Testis (tissue), 3 donors: ENCODE results near the gene ZNF503. TPM values are rescaled to one million over a fixed set of nuclear protein-coding genes. Genes with fewer than 3 reads are reported as not detected.

ENCODE experiments used
- DNase-seq: peaks from one replicate; pipeline ENCODE4 v3.0.0-alpha.2; 2019
- H3K27ac ChIP-seq, 2 donors: fragments of 200-600 bp; sonication (generic); one replicate each; pipeline ENCODE4 v1.5.1; 2019
- H3K27me3 ChIP-seq: fragments of 200-600 bp; sonication (generic); one replicate; pipeline ENCODE4 v1.5.1; 2019
- H3K36me3 ChIP-seq: fragments of 200-600 bp; sonication (generic); one replicate; pipeline ENCODE4 v1.5.1; 2017; ENCODE audit warnings: low read depth; ENCODE audit errors: missing control alignments
- H3K4me1 ChIP-seq: fragments of 200-600 bp; sonication (generic); one replicate; pipeline ENCODE4 v1.5.1; 2019
- H3K4me3 ChIP-seq, 2 donors: fragments of 200-600 bp; sonication (generic); one replicate each; pipeline ENCODE4 v1.5.1; 2017 to 2019
- H3K9me3 ChIP-seq: fragments of 200-600 bp; sonication (generic); one replicate; pipeline ENCODE4 v1.5.1; 2017
- CTCF ChIP-seq, 3 experiments: fragments of 450-650 bp in 2 of 3; fragments of 200-600 bp in 1 of 3; sonication (generic) in 1 of 3; IDR thresholded peaks; one replicate each; pipeline ENCODE4 v1.5.1; 2016 to 2019; ENCODE audit warnings: antibody characterized with exemption in 3 of 3, mild to moderate bottlenecking in 2 of 3, moderate library complexity in 1 of 3
- POLR2A ChIP-seq: fragments of 450-650 bp; IDR thresholded peaks from one replicate; pipeline ENCODE4 v1.6.1; 2017; ENCODE audit warnings: antibody characterized with exemption, mild to moderate bottlenecking, moderate library complexity
- WGBS, 2 donors: methylation state at CpG; one replicate each; pipeline ENCODE4 v1.1.5; 2018; 5-methylcytosine and 5-hydroxymethylcytosine counted together
- intact Hi-C: fragments of 100-400 bp; cut with DNase I; formaldehyde crosslinking; loops from one replicate; pipeline ENCODE4 v1.15.1; 2023; ENCODE audit warnings: low total_unique reads
- polyA plus RNA-seq: library from polyadenylated mRNA; stranded (reverse); fragments of 350-450 nt; fragmentation: Illumina TruSeq; extraction: RNeasy Lipid Tissue Mini Kit (QIAGEN cat#74804); gene quantifications from one replicate; pipeline ENCODE4 v1.2.3, GENCODE V29; 2014; ENCODE audit warnings: low read depth, low replicate concordance; ENCODE audit not compliant: insufficient read depth
- total RNA-seq, 2 donors: library from RNA; depleted of rRNA; stranded (reverse); fragments of >200 nt; gene quantifications; one replicate each; pipeline ENCODE4 v1.2.3, GENCODE V29; 2016

Gene ZNF503
- total and polyA plus RNA-seq, 3 donors from 2014 or later, result 7.0 to 9.8 (median 8.0) TPM

GRCh38 chr10:75404815-75405597 is 3.4 kb upstream of the ZNF503 start:
- H3K4me1 ChIP-seq, result peaks cover 3% of the 10 kb centered on the region
- peak overlapping the region; percentile 78 to 83 for H3K4me3 ChIP-seq
- H3K27me3 ChIP-seq, result no peaks in the 10 kb centered on the region
- no peaks in the 10 kb centered on the region for H3K36me3 ChIP-seq
- WGBS, 2 donors, result 33 to 45% methylated on average over 48 to 56 of the region's 56 CpGs
- intact Hi-C loops, result loop anchor here (5.0 to 10.0 kb wide), 3 partner anchors 252 to 630 kb away; no protein-coding TSS in a partner anchor
- H3K27ac ChIP-seq, result no peak overlapping the region
- no peak for DNase-seq
- TF ChIP-seq POLR2A (no peak), CTCF (IDR thresholded peaks at IDR 0.05) (no peak)
- no peaks in the 10 kb centered on the region for H3K9me3 ChIP-seq

GRCh38 chr10:75403939-75404814 is 2.6 kb upstream of the ZNF503 start:
- Histone ChIP-seq H3K36me3 (no peaks in the 10 kb centered on the region), H3K4me1 (no peaks in the 10 kb centered on the region), H3K27me3 (no peaks in the 10 kb centered on the region), H3K9me3 (no peaks in the 10 kb centered on the region), H3K27ac (no peak overlapping the region), H3K4me3 (peak overlapping the region; percentile 78 to 83)
- no peak for DNase-seq
- no peak for TF ChIP-seq CTCF (IDR thresholded peaks at IDR 0.05)
- no peak for TF ChIP-seq POLR2A
- intact Hi-C loops, result loop anchor here (5.0 to 10.0 kb wide), 3 partner anchors 253 to 631 kb away; no protein-coding TSS in a partner anchor
- WGBS, 2 donors, result 21 to 25% methylated on average over 27 to 58 of the region's 58 CpGs

GRCh38 chr10:75403144-75403938 is 1.8 kb upstream of the ZNF503 start:
- H3K27ac ChIP-seq, result peak overlapping the region; percentile 85 to 96
- TF ChIP-seq CTCF (IDR thresholded peaks at IDR 0.05), result no peak
- TF ChIP-seq POLR2A, result no peak
- H3K4me1 ChIP-seq, result no peaks in the 10 kb centered on the region
- WGBS, 2 donors, result 0% methylated on average over 46 to 56 of the region's 56 CpGs
- DNase-seq, result peak; percentile 29
- H3K9me3 ChIP-seq, result no peaks in the 10 kb centered on the region
- intact Hi-C loops, result loop anchor here (5.0 to 10.0 kb wide), 3 partner anchors 254 to 631 kb away; no protein-coding TSS in a partner anchor
- no peaks in the 10 kb centered on the region for H3K36me3 ChIP-seq
- peak overlapping the region; percentile 78 to 83 for H3K4me3 ChIP-seq
- no peaks in the 10 kb centered on the region for H3K27me3 ChIP-seq

GRCh38 chr10:75402486-75403143 is 1.1 kb upstream of the ZNF503 start:
- H3K9me3 ChIP-seq, result no peaks in the 10 kb centered on the region
- intact Hi-C loops, result loop anchor here (5.0 to 10.0 kb wide), 3 partner anchors 255 to 632 kb away; no protein-coding TSS in a partner anchor
- peak overlapping the region; percentile 85 to 96 for H3K27ac ChIP-seq
- H3K36me3 ChIP-seq, result no peaks in the 10 kb centered on the region
- H3K4me3 ChIP-seq, result peak overlapping the region; percentile 78 to 83
- no peaks in the 10 kb centered on the region for H3K4me1 ChIP-seq
- peak; percentile 44 for DNase-seq
- TF ChIP-seq CTCF (IDR thresholded peaks at IDR 0.05) (no peak), POLR2A (no peak)
- no peaks in the 10 kb centered on the region for H3K27me3 ChIP-seq
- WGBS, 2 donors, result 0 to 1% methylated on average over 19 to 37 of the region's 42 CpGs
